H1 (cell line): ENCODE measurements around the gene STAM.

Experiments
- CBX5 ChIP-seq: fragments of 300-800, 300-1000 bp; sonication (generic); IDR thresholded peaks from 2 replicates; pipeline ENCODE4 v1.7.1; 2016; ENCODE audit warnings: antibody characterized with exemption, low read length, low read depth
- CREB1 ChIP-seq: IDR thresholded peaks from 2 replicates; pipeline ENCODE4 v1.6.1; 2012; ENCODE audit warnings: inconsistent platforms
- CTBP2 ChIP-seq: IDR thresholded peaks from 2 replicates; pipeline ENCODE4 v1.7.0; 2011; ENCODE audit warnings: borderline replicate concordance, mild to moderate bottlenecking, moderate library complexity, mixed read lengths, low read length; ENCODE audit not compliant: insufficient read depth, insufficient read length
- EZH2 ChIP-seq: fragments of 200-600 bp; sonication (generic); IDR thresholded peaks from 2 replicates; pipeline ENCODE4 v1.7.1; 2012; ENCODE audit warnings: low read depth, mild to moderate bottlenecking, moderate library complexity, low read length, inconsistent platforms; ENCODE audit not compliant: severe bottlenecking
- FOSL1 ChIP-seq: IDR thresholded peaks from 2 replicates; pipeline ENCODE4 v1.6.1; 2011; ENCODE audit warnings: mild to moderate bottlenecking, low read depth, low read length, moderate library complexity; ENCODE audit not compliant: insufficient read depth
- KDM1A ChIP-seq: fragments of 200-600, 300-600 bp; sonication (generic); IDR thresholded peaks from 2 replicates; pipeline ENCODE4 v1.7.1; 2016; ENCODE audit warnings: mild to moderate bottlenecking, low read length, borderline replicate concordance
- MAFK ChIP-seq: IDR thresholded peaks from 2 replicates; pipeline ENCODE4 v1.6.1; 2012; ENCODE audit warnings: low read depth, mild to moderate bottlenecking, improper control_type of control experiment, low read length
- POLR2A ChIP-seq, 2 experiments: IDR thresholded peaks; 1 replicate in 1 of 2; 2 replicates in 1 of 2; pipeline ENCODE4 v1.6.1; 2011; ENCODE audit warnings: low read depth in 2 of 2, low read length in 2 of 2, mild to moderate bottlenecking in 2 of 2; ENCODE audit errors: control extremely low read depth in 1 of 2
- POLR2AphosphoS5 ChIP-seq: IDR thresholded peaks from 2 replicates; pipeline ENCODE4 v1.6.1; 2011; ENCODE audit warnings: low read depth, low read length
- RBBP5 ChIP-seq: IDR thresholded peaks from 2 replicates; pipeline ENCODE4 v1.7.1; 2012; ENCODE audit warnings: low read depth, mild to moderate bottlenecking, inconsistent platforms, low read length, moderate library complexity, borderline replicate concordance
- TF ChIP-seq, protein P1 (sequence below): IDR thresholded peaks from 2 replicates; pipeline ENCODE4 v1.6.1; 2011; ENCODE audit warnings: low read length, improper control_type of control experiment
- TF ChIP-seq, protein P2 (sequence below), 3 experiments: IDR thresholded peaks; 1 replicate in 2 of 3; 2 replicates in 1 of 3; pipeline versions ENCODE4 v1.5.1 to v1.6.1; 2011; ENCODE audit warnings: low read length in 3 of 3, mild to moderate bottlenecking in 3 of 3, inconsistent platforms in 2 of 3, low read depth in 1 of 3, moderate library complexity in 1 of 3; ENCODE audit not compliant: insufficient read depth in 1 of 3; ENCODE audit errors: control extremely low read depth in 1 of 3

DNA sequence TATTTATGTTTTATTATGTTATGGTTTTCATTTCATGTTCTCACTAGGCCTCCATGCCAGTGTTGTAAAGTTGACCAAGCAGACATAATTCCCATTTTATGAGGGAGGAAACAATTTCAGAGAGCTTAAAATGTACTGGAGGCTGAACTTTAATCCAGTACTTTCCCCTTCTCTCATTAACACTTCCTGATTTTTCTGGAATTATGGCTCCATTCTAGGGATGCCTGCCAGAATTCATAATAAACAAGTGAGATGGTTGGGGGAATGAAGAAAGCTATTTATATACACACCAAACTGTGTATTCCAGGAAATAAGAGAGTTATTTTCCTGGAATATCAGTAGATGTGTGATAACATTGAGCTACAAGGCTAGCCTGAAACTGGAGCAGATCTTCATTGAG, 114.9 kb downstream of the STAM start:
- TF ChIP-seq, protein P1, sequence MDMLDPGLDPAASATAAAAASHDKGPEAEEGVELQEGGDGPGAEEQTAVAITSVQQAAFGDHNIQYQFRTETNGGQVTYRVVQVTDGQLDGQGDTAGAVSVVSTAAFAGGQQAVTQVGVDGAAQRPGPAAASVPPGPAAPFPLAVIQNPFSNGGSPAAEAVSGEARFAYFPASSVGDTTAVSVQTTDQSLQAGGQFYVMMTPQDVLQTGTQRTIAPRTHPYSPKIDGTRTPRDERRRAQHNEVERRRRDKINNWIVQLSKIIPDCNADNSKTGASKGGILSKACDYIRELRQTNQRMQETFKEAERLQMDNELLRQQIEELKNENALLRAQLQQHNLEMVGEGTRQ = no peak
- no peak for TF ChIP-seq EZH2
- no peak for TF ChIP-seq POLR2AphosphoS5
- no peak for TF ChIP-seq CTBP2
- no peak for TF ChIP-seq KDM1A
- no peak for TF ChIP-seq POLR2A (IDR thresholded peaks at IDR 0.05; ENCODE audit: control extremely low read depth in 1 of 2, low read depth in 2 of 2, low read length in 2 of 2)
- TF ChIP-seq, protein P2, sequence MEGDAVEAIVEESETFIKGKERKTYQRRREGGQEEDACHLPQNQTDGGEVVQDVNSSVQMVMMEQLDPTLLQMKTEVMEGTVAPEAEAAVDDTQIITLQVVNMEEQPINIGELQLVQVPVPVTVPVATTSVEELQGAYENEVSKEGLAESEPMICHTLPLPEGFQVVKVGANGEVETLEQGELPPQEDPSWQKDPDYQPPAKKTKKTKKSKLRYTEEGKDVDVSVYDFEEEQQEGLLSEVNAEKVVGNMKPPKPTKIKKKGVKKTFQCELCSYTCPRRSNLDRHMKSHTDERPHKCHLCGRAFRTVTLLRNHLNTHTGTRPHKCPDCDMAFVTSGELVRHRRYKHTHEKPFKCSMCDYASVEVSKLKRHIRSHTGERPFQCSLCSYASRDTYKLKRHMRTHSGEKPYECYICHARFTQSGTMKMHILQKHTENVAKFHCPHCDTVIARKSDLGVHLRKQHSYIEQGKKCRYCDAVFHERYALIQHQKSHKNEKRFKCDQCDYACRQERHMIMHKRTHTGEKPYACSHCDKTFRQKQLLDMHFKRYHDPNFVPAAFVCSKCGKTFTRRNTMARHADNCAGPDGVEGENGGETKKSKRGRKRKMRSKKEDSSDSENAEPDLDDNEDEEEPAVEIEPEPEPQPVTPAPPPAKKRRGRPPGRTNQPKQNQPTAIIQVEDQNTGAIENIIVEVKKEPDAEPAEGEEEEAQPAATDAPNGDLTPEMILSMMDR (IDR thresholded peaks at IDR 0.05; ENCODE audit: control extremely low read depth in 1 of 3, insufficient read depth in 1 of 3, low read depth in 1 of 3, low read length in 3 of 3) = no peak
- TF ChIP-seq RBBP5 = no peak
- TF ChIP-seq CREB1 = no peak
- TF ChIP-seq MAFK = no peak
- no peak for TF ChIP-seq CBX5
- no peak for TF ChIP-seq FOSL1
